H1 (cell line): Measurements from ENCODE around the gene IFIT5. TPM values are rescaled to one million over a fixed set of nuclear protein-coding genes. Genes with fewer than 3 reads are reported as not detected.

Source experiments
- CTCF ChIA-PET: fragments of 300-600 bp; sonication (Branson Sonifier 250); formaldehyde crosslinking; loops from one replicate; lab custom pipeline; 2021; ENCODE audit not compliant: partially characterized antibody; lab: Charles Lee
- POLR2A ChIA-PET: fragments of 300-600 bp; sonication (Branson Sonifier 250); formaldehyde crosslinking; loops from one replicate; lab custom pipeline; 2021; ENCODE audit warnings: inconsistent platforms; ENCODE audit not compliant: partially characterized antibody; lab: Charles Lee
- DNase-seq, 2 experiments: peaks; one replicate each; pipeline versions ENCODE4 v3.0.0 to v3.0.0-alpha.2; 2010 to 2022; ENCODE audit warnings: low spot score in 2 of 2, low read depth in 1 of 2, mixed read lengths in 1 of 2
- FAIRE-seq: peaks from 2 replicates; lab custom pipeline; 2011; peaks lifted over from hg19 to GRCh38; lab: Jason Lieb, UNC
- H2AFZ ChIP-seq: 2 replicates; pipeline ENCODE4 v1.8.1; 2012; ENCODE audit warnings: low read length, inconsistent platforms
- H2AK5ac ChIP-seq: 2 replicates; pipeline ENCODE4 v1.6.1; 2013; ENCODE audit warnings: low read depth, low read length
- H2BK120ac ChIP-seq: replicated peaks from 2 replicates; pipeline ENCODE3; 2013; ENCODE audit warnings: low read depth, low read length, inconsistent platforms
- H2BK12ac ChIP-seq: 2 replicates; pipeline ENCODE4 v1.6.1; 2013; ENCODE audit warnings: low read depth, low read length
- H2BK15ac ChIP-seq: 2 replicates; pipeline ENCODE4 v1.6.1; 2013; ENCODE audit warnings: low read length
- H2BK20ac ChIP-seq: 2 replicates; pipeline ENCODE4 v1.6.1; 2013; ENCODE audit warnings: low read length
- H2BK5ac ChIP-seq: 2 replicates; pipeline ENCODE4 v1.6.1; 2013; ENCODE audit warnings: low read depth, low read length
- H3K14ac ChIP-seq: 2 replicates; pipeline ENCODE4 v1.6.1; 2013; ENCODE audit warnings: inconsistent platforms; ENCODE audit not compliant: insufficient read length
- H3K18ac ChIP-seq: 2 replicates; pipeline ENCODE4 v1.6.1; 2013; ENCODE audit warnings: low read length; ENCODE audit errors: extremely low read depth
- H3K23ac ChIP-seq: 2 replicates; pipeline ENCODE4 v1.6.1; 2013; ENCODE audit warnings: inconsistent platforms; ENCODE audit not compliant: insufficient read length
- H3K23me2 ChIP-seq: 2 replicates; pipeline ENCODE4 v1.6.1; 2013; ENCODE audit warnings: low read depth, low read length
- H3K27ac ChIP-seq: 2 replicates; pipeline ENCODE4 v1.6.1; 2011; ENCODE audit warnings: low read depth, low read length, inconsistent platforms
- H3K27me3 ChIP-seq, 4 experiments: replicated peaks in 1 of 4; 1 replicate in 1 of 4; 2 replicates in 3 of 4; pipeline versions ENCODE4 v1.6.1 to v1.8.1; 2011 to 2013; ENCODE audit warnings: low read length in 3 of 4, mild to moderate bottlenecking in 3 of 4, inconsistent platforms in 2 of 4, mixed read lengths in 2 of 4, moderate library complexity in 1 of 4; ENCODE audit not compliant: control insufficient read depth in 3 of 4, insufficient read depth in 3 of 4; ENCODE audit errors: extremely low read depth in 1 of 4
- H3K36me3 ChIP-seq, 4 experiments: 2 replicates each; pipeline versions ENCODE4 v1.6.1 to v1.8.1; 2011 to 2013; ENCODE audit warnings: mild to moderate bottlenecking in 4 of 4, low read length in 3 of 4, moderate library complexity in 2 of 4, control low read depth in 1 of 4, inconsistent platforms in 1 of 4; ENCODE audit not compliant: insufficient read depth in 4 of 4, control insufficient read depth in 2 of 4
- H3K4ac ChIP-seq: replicated peaks from 2 replicates; pipeline ENCODE3; 2013; ENCODE audit warnings: low read length, low read depth, mixed read lengths, inconsistent platforms; ENCODE audit not compliant: insufficient read length
- H3K4me1 ChIP-seq, 4 experiments: replicated peaks in 1 of 4; 1 replicate in 1 of 4; 2 replicates in 3 of 4; pipeline versions ENCODE4 v1.6.1 to v1.8.1; 2011 to 2013; ENCODE audit warnings: low read length in 3 of 4, inconsistent platforms in 2 of 4, mixed read lengths in 1 of 4; ENCODE audit not compliant: insufficient read depth in 4 of 4, control insufficient read depth in 3 of 4
- H3K4me2 ChIP-seq, 2 experiments: 2 replicates each; pipeline versions ENCODE4 v1.6.1 to v1.8.1; 2011 to 2013; ENCODE audit warnings: low read depth in 2 of 2, low read length in 2 of 2, control low read depth in 1 of 2, inconsistent platforms in 1 of 2, mild to moderate bottlenecking in 1 of 2; ENCODE audit not compliant: insufficient read depth in 1 of 2
- H3K4me3 ChIP-seq, 4 experiments: fragments of 200-600, 300-600 bp in 1 of 4; sonication (generic), shearing (Covaris generic), sonication (Bioruptor Twin) in 1 of 4; 2 replicates each; pipeline versions ENCODE4 v1.5.1 to v1.8.1; 2011 to 2016; ENCODE audit warnings: low read length in 4 of 4, low read depth in 3 of 4, control low read depth in 2 of 4, inconsistent platforms in 2 of 4, mild to moderate bottlenecking in 2 of 4, mixed read lengths in 1 of 4, moderate library complexity in 1 of 4; ENCODE audit not compliant: insufficient read depth in 2 of 4; ENCODE audit errors: extremely low read depth in 1 of 4
- H3K56ac ChIP-seq: replicated peaks from 2 replicates; pipeline ENCODE3; 2013; ENCODE audit warnings: low read depth, mild to moderate bottlenecking, mixed read lengths, low read length, inconsistent platforms; ENCODE audit not compliant: insufficient read length
- H3K79me1 ChIP-seq: 2 replicates; pipeline ENCODE4 v1.6.1; 2013; ENCODE audit warnings: low read depth, low read length, control low read depth
- H3K79me2 ChIP-seq, 2 experiments: 2 replicates each; pipeline versions ENCODE4 v1.6.1 to v1.8.1; 2012 to 2013; ENCODE audit warnings: low read length in 2 of 2, mild to moderate bottlenecking in 2 of 2, inconsistent platforms in 1 of 2; ENCODE audit not compliant: insufficient read depth in 2 of 2, control insufficient read depth in 1 of 2
- H3K9ac ChIP-seq, 4 experiments: replicated peaks in 1 of 4; 1 replicate in 1 of 4; 2 replicates in 3 of 4; pipeline versions ENCODE4 v1.6.1 to v1.8.1; 2011 to 2013; ENCODE audit warnings: low read depth in 3 of 4, low read length in 3 of 4, control low read depth in 2 of 4, mild to moderate bottlenecking in 2 of 4, moderate library complexity in 2 of 4, inconsistent platforms in 1 of 4; ENCODE audit errors: extremely low read depth in 1 of 4
- H3K9me3 ChIP-seq, 2 experiments: 2 replicates each; pipeline versions ENCODE4 v1.6.1 to v1.8.1; 2012 to 2013; ENCODE audit warnings: mild to moderate bottlenecking in 2 of 2, moderate library complexity in 2 of 2, control low read depth in 1 of 2, inconsistent platforms in 1 of 2, low read depth in 1 of 2, low read length in 1 of 2, mixed read lengths in 1 of 2; ENCODE audit not compliant: insufficient read depth in 2 of 2
- H4K20me1 ChIP-seq, 2 experiments: replicated peaks in 1 of 2; 2 replicates each; pipeline versions ENCODE3 to v1.8.1; 2011 to 2013; ENCODE audit warnings: inconsistent platforms in 2 of 2, low read length in 2 of 2, mild to moderate bottlenecking in 1 of 2; ENCODE audit not compliant: insufficient read depth in 2 of 2, control insufficient read depth in 1 of 2
- H4K5ac ChIP-seq: 2 replicates; pipeline ENCODE4 v1.6.1; 2013; ENCODE audit warnings: low read length, low read depth, mixed read lengths, inconsistent platforms; ENCODE audit not compliant: insufficient read length
- H4K8ac ChIP-seq: 2 replicates; pipeline ENCODE4 v1.8.0; 2013; ENCODE audit warnings: mild to moderate bottlenecking, moderate library complexity, low read length, inconsistent platforms; ENCODE audit not compliant: insufficient read depth; ENCODE audit errors: extremely low read depth
- H4K91ac ChIP-seq: replicated peaks from 2 replicates; pipeline ENCODE3; 2013; ENCODE audit warnings: low read length, mixed read lengths, inconsistent platforms; ENCODE audit not compliant: insufficient read length
- CHD2 ChIP-seq: IDR thresholded peaks from 2 replicates; pipeline ENCODE4 v1.6.1; 2012; ENCODE audit warnings: low read length, improper control_type of control experiment
- CTCF ChIP-seq, 3 experiments: IDR thresholded peaks; 1 replicate in 2 of 3; 2 replicates in 1 of 3; pipeline versions ENCODE4 v1.5.1 to v1.6.1; 2011; ENCODE audit warnings: low read length in 3 of 3, mild to moderate bottlenecking in 3 of 3, inconsistent platforms in 2 of 3, low read depth in 1 of 3, moderate library complexity in 1 of 3; ENCODE audit not compliant: insufficient read depth in 1 of 3; ENCODE audit errors: control extremely low read depth in 1 of 3
- EZH2 ChIP-seq: fragments of 200-600 bp; sonication (generic); IDR thresholded peaks from 2 replicates; pipeline ENCODE4 v1.7.1; 2012; ENCODE audit warnings: low read depth, mild to moderate bottlenecking, moderate library complexity, low read length, inconsistent platforms; ENCODE audit not compliant: severe bottlenecking
- HDAC2 ChIP-seq, 2 experiments: fragments of 300-600 bp in 1 of 2; sonication (generic) in 1 of 2; IDR thresholded peaks; 2 replicates each; pipeline ENCODE4 v1.6.1; 2011 to 2012; ENCODE audit warnings: low read depth in 2 of 2, low read length in 2 of 2, mild to moderate bottlenecking in 2 of 2, moderate library complexity in 2 of 2, borderline replicate concordance in 1 of 2, inconsistent platforms in 1 of 2
- JUN ChIP-seq: IDR thresholded peaks from 2 replicates; pipeline ENCODE4 v1.6.1; 2011; ENCODE audit warnings: low read depth, mild to moderate bottlenecking, improper control_type of control experiment, low read length
- RAD21 ChIP-seq, 2 experiments: IDR thresholded peaks in 1 of 2; conservative IDR thresholded peaks in 1 of 2; 2 replicates each; pipeline ENCODE4 v1.6.1; 2011; ENCODE audit warnings: low read depth in 2 of 2, low read length in 2 of 2, improper control_type of control experiment in 1 of 2, inconsistent platforms in 1 of 2, mild to moderate bottlenecking in 1 of 2, moderate library complexity in 1 of 2
- SAP30 ChIP-seq: fragments of 300-600 bp; sonication (generic); IDR thresholded peaks from 2 replicates; pipeline ENCODE4 v1.7.1; 2012; ENCODE audit warnings: low read length, moderate library complexity, mild to moderate bottlenecking, inconsistent platforms; ENCODE audit not compliant: insufficient read depth, insufficient replicate concordance
- SIRT6 ChIP-seq: IDR thresholded peaks from one replicate; pipeline ENCODE4 v1.7.1; 2012; ENCODE audit warnings: low read length, inconsistent platforms
- TAF1 ChIP-seq: IDR thresholded peaks from 2 replicates; pipeline ENCODE4 v1.6.1; 2011; ENCODE audit warnings: mild to moderate bottlenecking, low read depth, low read length
- TBP ChIP-seq: IDR thresholded peaks from 2 replicates; pipeline ENCODE4 v1.6.1; 2011; ENCODE audit warnings: low read depth, low read length, improper control_type of control experiment
- TCF12 ChIP-seq: IDR thresholded peaks from 2 replicates; pipeline ENCODE4 v1.6.1; 2011; ENCODE audit warnings: low read depth, mild to moderate bottlenecking, low read length
- WGBS, 2 experiments: shearing (Covaris generic) in 1 of 2; methylation state at CpG; one replicate each; pipeline versions ENCODE4 v1.1.6 to v1.1.7; 2013 to 2015; ENCODE audit warnings: low lambda C conversion rate in 2 of 2, mixed read lengths in 2 of 2, inconsistent platforms in 1 of 2, low coverage in 1 of 2, missing lambda C conversion rate in 1 of 2; ENCODE audit not compliant: insufficient replicate concordance in 2 of 2, insufficient coverage in 1 of 2, insufficient read length in 1 of 2; ENCODE audit errors: extremely low coverage in 1 of 2, missing lambda C conversion rate in 1 of 2; 5-methylcytosine and 5-hydroxymethylcytosine counted together
- polyA plus RNA-seq, 7 experiments: library from polyadenylated mRNA; depleted of rRNA in 3 of 7; stranded (reverse) in 5 of 7; unstranded in 2 of 7; fragments of >200 nt in 5 of 7; fragments of 200-250 nt in 2 of 7; gene quantifications; 1 replicate in 5 of 7; 2 replicates in 1 of 7; 4 replicates in 1 of 7; pipeline versions ENCODE4 v1.2.1 to v1.2.3, GENCODE V29; 2011 to 2013; ENCODE audit warnings: missing spikeins in 2 of 7, mixed read lengths in 2 of 7
- total RNA-seq: library from RNA; stranded (reverse); fragmentation: NEBNext Ultra II Directional; extraction: Animal tissue kit (Norgen Biotek cat#: 25700); gene quantifications from 2 replicates; pipeline ENCODE4 v1.2.1, GENCODE V29; 2021

Gene IFIT5
- total and polyA plus RNA-seq, 2 of the 8 experiments (the other 6 are each of a cell fraction or from before 2014, with no cell fraction given): 0.94 to 2.6 TPM

DNA sequence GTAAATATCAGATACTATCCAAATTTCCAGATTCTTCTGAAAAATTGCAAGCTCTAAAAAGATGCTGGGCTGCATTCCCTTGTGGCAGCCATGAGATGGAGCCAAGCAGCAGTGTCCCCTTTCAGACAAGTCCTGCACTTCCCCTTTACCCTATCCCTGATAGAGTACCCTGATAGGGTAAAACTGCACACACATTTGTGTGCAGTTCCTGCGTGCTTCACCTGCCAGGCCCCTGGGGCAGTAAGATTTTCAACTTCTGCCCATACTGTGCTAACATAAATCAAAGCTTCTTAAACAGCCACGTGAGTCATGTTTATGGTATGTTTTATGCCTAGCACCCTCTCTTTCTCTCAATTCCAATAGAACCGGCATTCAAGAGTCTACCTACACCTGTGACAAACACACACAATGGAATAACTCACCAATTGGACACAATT, 52.2 kb downstream of the IFIT5 start:
- no peak overlapping the region for H3K4me3 ChIP-seq
- FAIRE-seq: peak; percentile 81
- no peak overlapping the region for H3K4ac ChIP-seq
- DNase-seq: no peak
- H3K9ac ChIP-seq: no peak overlapping the region
- H4K91ac ChIP-seq: no peak overlapping the region
- no peak overlapping the region for H3K56ac ChIP-seq
- TF ChIP-seq JUN (no peak), TCF12 (no peak), TAF1 (no peak), RAD21 (IDR thresholded peaks at IDR 0.05 in 1 of 2, conservative IDR thresholded peaks at IDR 0.05 in 1 of 2; ENCODE audit: low read depth in 2 of 2, low read length in 2 of 2) (peak; percentile 75 to 76), HDAC2 (IDR thresholded peaks at IDR 0.05; ENCODE audit: borderline replicate concordance in 1 of 2, low read depth in 2 of 2, low read length in 2 of 2) (no peak), SIRT6 (no peak), CTCF (IDR thresholded peaks at IDR 0.05; ENCODE audit: control extremely low read depth in 1 of 3, insufficient read depth in 1 of 3, low read depth in 1 of 3, low read length in 3 of 3) (peak; percentile 55 to 71 (median 57)), TBP (no peak), SAP30 (no peak), EZH2 (no peak), CHD2 (no peak)
- TF ChIP-seq, all 59 proteins: peak for 2
- Histone ChIP-seq H4K5ac (no peak overlapping the region), H2AFZ (no peak overlapping the region), H2BK20ac (no peak overlapping the region), H3K27ac (no peak overlapping the region), H3K79me2 (no peaks in the 10 kb centered on the region; a peak in 1 of 4 replicates), H3K36me3 (no peaks in the 10 kb centered on the region), H4K8ac (no peak overlapping the region), H2BK12ac (no peak overlapping the region), H2BK15ac (no peak overlapping the region), H3K14ac (no peak overlapping the region), H2BK120ac (no peak overlapping the region), H3K9me3 (no peaks in the 10 kb centered on the region), H3K4me2 (no peak overlapping the region), H3K4me1 (no peaks in the 10 kb centered on the region; a peak in 1 of 7 replicates), H4K20me1 (no peaks in the 10 kb centered on the region), H3K18ac (no peak overlapping the region), H2AK5ac (no peak overlapping the region), H3K23me2 (no peaks in the 10 kb centered on the region), H3K27me3 (no peaks in the 10 kb centered on the region), H3K23ac (no peak overlapping the region), H3K79me1 (no peaks in the 10 kb centered on the region), H2BK5ac (no peak overlapping the region)
- WGBS, 2 experiments: 64% methylated on average over 3 of the region's 3 CpGs; no CpG with 5 or more reads in 1 of the 2 experiments
- ChIA-PET CTCF (interaction anchor here (0.7 to 5.5 kb wide), 32 partner anchors 9 to 310 kb away, joined by 3 to 28 read pairs (median 4); partner anchors contain the start of gene SLC16A12), POLR2A (interaction anchor here (1.0 to 1.3 kb wide), 2 partner anchors 66 to 235 kb away, joined by 3 to 4 read pairs; partner anchors contain the start of gene KIF20B)
